IMR-90 (cell line): ENCODE data around the gene GRIN1. TPM values are rescaled to one million over a fixed set of nuclear protein-coding genes. Genes with fewer than 3 reads are reported as not detected.

Experiments
- ATAC-seq: fragments of 200-7000 bp; cut with Tn5 transposase; 2 replicates; pipeline ENCODE4 v1.9.1; 2020; ENCODE audit warnings: low read depth, mild to moderate bottlenecking, moderate library complexity
- BruUV-seq: library from RNA; stranded (reverse); fragments of 400-500 nt; replicated peaks from 2 replicates; lab custom pipeline; 2021; lab: Mats Ljungman, UMichigan
- CTCF ChIA-PET: fragments of 300-600 bp; formaldehyde crosslinking; extraction: SDS; loops from one replicate; lab custom pipeline; 2021; ENCODE audit warnings: antibody characterized with exemption; lab: Yijun Ruan, JAX
- POLR2A ChIA-PET: fragments of 300-600 bp; sonication (Branson Sonifier 250); formaldehyde crosslinking; loops from one replicate; lab custom pipeline; 2022; ENCODE audit warnings: antibody characterized with exemption; ENCODE audit not compliant: unreplicated experiment; lab: Charles Lee
- DNase-seq: peaks from one replicate; pipeline ENCODE4 v3.0.0; 2013
- H2AFZ ChIP-seq: replicated peaks from 2 replicates; pipeline ENCODE3; 2013; ENCODE audit warnings: low read length, mild to moderate bottlenecking; ENCODE audit not compliant: poor library complexity
- H2AK5ac ChIP-seq: 2 replicates; pipeline ENCODE4 v1.6.1; 2013; ENCODE audit warnings: low read depth, low read length, inconsistent platforms
- H2AK9ac ChIP-seq: replicated peaks from 2 replicates; pipeline ENCODE3; 2013; ENCODE audit warnings: mild to moderate bottlenecking, low read depth, low read length, moderate library complexity; ENCODE audit not compliant: poor library complexity
- H2BK120ac ChIP-seq: 2 replicates; pipeline ENCODE4 v1.6.1; 2013; ENCODE audit warnings: low read depth, low read length, inconsistent platforms
- H2BK15ac ChIP-seq: 3 replicates; pipeline ENCODE4 v1.6.1; 2013; ENCODE audit warnings: low read depth, low read length, inconsistent platforms
- H2BK20ac ChIP-seq: 2 replicates; pipeline ENCODE4 v1.6.1; 2013; ENCODE audit warnings: low read depth, mild to moderate bottlenecking, inconsistent platforms, low read length, moderate library complexity
- H2BK5ac ChIP-seq: 2 replicates; pipeline ENCODE4 v1.6.1; 2013; ENCODE audit warnings: mild to moderate bottlenecking, low read depth, low read length, inconsistent platforms; ENCODE audit not compliant: poor library complexity, severe bottlenecking
- H3K14ac ChIP-seq: replicated peaks from 2 replicates; pipeline ENCODE4 v1.6.1; 2013; ENCODE audit warnings: low read depth, low read length, inconsistent platforms
- H3K18ac ChIP-seq: 2 replicates; pipeline ENCODE4 v1.6.1; 2013; ENCODE audit warnings: low read depth, low read length, control low read depth
- H3K23ac ChIP-seq: 2 replicates; pipeline ENCODE4 v1.6.1; 2013; ENCODE audit warnings: low read depth, low read length, inconsistent platforms
- H3K27ac ChIP-seq: 2 replicates; pipeline ENCODE4 v1.5.1; 2013; ENCODE audit warnings: mild to moderate bottlenecking, control low read depth, low read length; ENCODE audit not compliant: insufficient read depth
- H3K27me3 ChIP-seq: 2 replicates; pipeline ENCODE4 v1.6.1; 2013; ENCODE audit warnings: low read length; ENCODE audit not compliant: control insufficient read depth, insufficient read depth
- H3K36me3 ChIP-seq: 2 replicates; pipeline ENCODE4 v1.6.1; 2013; ENCODE audit warnings: low read length, mixed read lengths; ENCODE audit not compliant: control insufficient read depth, insufficient read depth
- H3K4ac ChIP-seq: 2 replicates; pipeline ENCODE4 v1.6.1; 2013; ENCODE audit warnings: low read depth, low read length, inconsistent platforms
- H3K4me1 ChIP-seq: 2 replicates; pipeline ENCODE4 v1.6.1; 2013; ENCODE audit warnings: low read length, mixed read lengths; ENCODE audit not compliant: control insufficient read depth, insufficient read depth
- H3K4me2 ChIP-seq: 2 replicates; pipeline ENCODE4 v1.6.1; 2013; ENCODE audit warnings: low read depth, mild to moderate bottlenecking, control low read depth, low read length, moderate library complexity
- H3K4me3 ChIP-seq: 2 replicates; pipeline ENCODE4 v1.5.1; 2013; ENCODE audit warnings: low read depth, mild to moderate bottlenecking, control low read depth, low read length, moderate library complexity; ENCODE audit not compliant: insufficient read depth
- H3K56ac ChIP-seq: 2 replicates; pipeline ENCODE4 v1.6.1; 2013; ENCODE audit warnings: low read length, inconsistent platforms; ENCODE audit not compliant: insufficient read depth; ENCODE audit errors: extremely low read depth
- H3K79me1 ChIP-seq, 2 experiments: 2 replicates each; pipeline ENCODE4 v1.6.1; 2013; ENCODE audit warnings: low read length in 2 of 2, inconsistent platforms in 1 of 2, low read depth in 1 of 2
- H3K9ac ChIP-seq: 2 replicates; pipeline ENCODE4 v1.6.1; 2013; ENCODE audit warnings: low read depth, low read length, control low read depth
- H3K9me1 ChIP-seq: 2 replicates; pipeline ENCODE4 v1.6.1; 2013; ENCODE audit warnings: low read length, inconsistent platforms; ENCODE audit not compliant: insufficient read depth
- H3K9me3 ChIP-seq: 2 replicates; pipeline ENCODE4 v1.6.1; 2013; ENCODE audit warnings: low read length; ENCODE audit not compliant: control insufficient read depth, insufficient read depth
- H4K20me1 ChIP-seq: 2 replicates; pipeline ENCODE4 v1.6.1; 2013; ENCODE audit warnings: low read length, inconsistent platforms; ENCODE audit not compliant: insufficient read depth
- H4K5ac ChIP-seq: 2 replicates; pipeline ENCODE4 v1.6.1; 2013; ENCODE audit warnings: mild to moderate bottlenecking, low read depth, low read length, control low read depth
- H4K8ac ChIP-seq, 2 experiments: 2 replicates each; pipeline ENCODE4 v1.6.1; 2013; ENCODE audit warnings: low read depth in 2 of 2, low read length in 2 of 2, control low read depth in 1 of 2, inconsistent platforms in 1 of 2
- H4K91ac ChIP-seq: 2 replicates; pipeline ENCODE4 v1.6.1; 2013; ENCODE audit warnings: low read depth, low read length, inconsistent platforms; ENCODE audit not compliant: insufficient read depth
- BHLHE40 ChIP-seq: fragments of 150-350 bp; IDR thresholded peaks from 2 replicates; pipeline ENCODE4 v1.6.1; 2016; ENCODE audit warnings: mild to moderate bottlenecking, low read depth, low read length
- CEBPB ChIP-seq: IDR thresholded peaks from 2 replicates; pipeline ENCODE4 v1.6.1; 2012; ENCODE audit warnings: low read depth, low read length, improper control_type of control experiment
- CHD1 ChIP-seq: IDR thresholded peaks from 2 replicates; pipeline ENCODE4 v1.6.1; 2012; ENCODE audit warnings: low read depth, low read length, improper control_type of control experiment
- CTCF ChIP-seq: conservative IDR thresholded peaks from 2 replicates; pipeline ENCODE4 v1.5.1; 2012; ENCODE audit warnings: mild to moderate bottlenecking, low read depth, low read length, improper control_type of control experiment
- ELK1 ChIP-seq: fragments of 150-350 bp; IDR thresholded peaks from 2 replicates; pipeline ENCODE4 v1.6.1; 2016; ENCODE audit warnings: low read depth, mild to moderate bottlenecking, low read length, moderate library complexity, borderline replicate concordance
- FOS ChIP-seq: fragments of 150-350 bp; IDR thresholded peaks from 2 replicates; pipeline ENCODE4 v1.6.1; 2016; ENCODE audit warnings: low read depth, low read length
- MAZ ChIP-seq: IDR thresholded peaks from 2 replicates; pipeline ENCODE4 v1.6.1; 2012; ENCODE audit warnings: low read depth, mild to moderate bottlenecking, low read length, improper control_type of control experiment, moderate library complexity, borderline replicate concordance
- MXI1 ChIP-seq: IDR thresholded peaks from 2 replicates; pipeline ENCODE4 v1.6.1; 2012; ENCODE audit warnings: low read depth, mild to moderate bottlenecking, low read length, moderate library complexity, borderline replicate concordance
- NFE2L2 ChIP-seq: fragments of 150-350 bp; IDR thresholded peaks from 2 replicates; pipeline ENCODE4 v1.6.1; 2016; ENCODE audit warnings: low read depth, mild to moderate bottlenecking, low read length
- POLR2A ChIP-seq: IDR thresholded peaks from 2 replicates; pipeline ENCODE4 v1.6.1; 2012; ENCODE audit warnings: mild to moderate bottlenecking, low read depth, low read length
- RAD21 ChIP-seq: IDR thresholded peaks from 2 replicates; pipeline ENCODE4 v1.6.1; 2012; ENCODE audit warnings: low read length, improper control_type of control experiment
- RFX5 ChIP-seq: IDR thresholded peaks from 2 replicates; pipeline ENCODE4 v1.8.0; 2012; ENCODE audit warnings: low read depth, mild to moderate bottlenecking, low read length, moderate library complexity
- SMC3 ChIP-seq: fragments of 150-350 bp; IDR thresholded peaks from 2 replicates; pipeline ENCODE4 v1.6.1; 2016; ENCODE audit warnings: low read depth, mild to moderate bottlenecking, antibody characterized with exemption, low read length, moderate library complexity
- USF2 ChIP-seq: fragments of 150-350 bp; IDR thresholded peaks from 2 replicates; pipeline ENCODE4 v1.6.1; 2017; ENCODE audit warnings: mild to moderate bottlenecking, antibody characterized with exemption, low read length, low read depth
- WGBS, 2 experiments: methylation state at CpG; one replicate each; pipeline versions ENCODE4 v1.1.5 to v1.1.7; 2013; ENCODE audit warnings: missing lambda C conversion rate in 2 of 2; ENCODE audit not compliant: insufficient read length in 1 of 2; ENCODE audit errors: extremely low coverage in 2 of 2; 5-methylcytosine and 5-hydroxymethylcytosine counted together
- dilution Hi-C: fragments of 300-500 bp; cut with HindIII; formaldehyde crosslinking; loops from one replicate; pipeline ENCODE4 v1.14.3; 2018; ENCODE audit warnings: low sequenced_read_pairs; ENCODE audit not compliant: unreplicated experiment
- in situ Hi-C: fragments of 300-500 bp; cut with MboI; formaldehyde crosslinking; loops from 3 replicates; pipeline ENCODE4 v1.14.3; 2019; ENCODE audit warnings: low sequenced_read_pairs, inconsistent platforms, mixed read lengths
- intact Hi-C: fragments of 100-400 bp; cut with micrococcal nuclease; formaldehyde crosslinking; loops from 2 replicates; pipeline ENCODE4 v1.10.0; 2022
- polyA plus RNA-seq, 3 experiments: library from polyadenylated mRNA; depleted of rRNA; stranded (reverse); fragments of >200 nt; gene quantifications; 2 replicates each; pipeline ENCODE4 v1.2.3, GENCODE V29; 2012; ENCODE audit warnings: low replicate concordance in 1 of 3
- total RNA-seq: library from RNA; depleted of rRNA; stranded (reverse); fragments of >200 nt; gene quantifications from 2 replicates; pipeline ENCODE4 v1.2.3, GENCODE V29; 2012

GRIN1 gene
- total and polyA plus RNA-seq, 2 of the 4 experiments (the other 2 are of a cell fraction), result 0.09 TPM; not detected in 1

- no peak for DNase-seq
- peaks cover 12% of the 10 kb centered on the region; the same call in 1 of the 2 replicates for H3K4me1 ChIP-seq
- H2BK5ac ChIP-seq, result no peak overlapping the region
- no peak overlapping the region for H3K14ac ChIP-seq
- WGBS, 2 experiments, result 81% methylated on average over 5 of the region's 24 CpGs; no CpG with 5 or more reads in 1 of the 2 experiments
- H3K9me3 ChIP-seq, result peaks cover 4% of the 10 kb centered on the region; the same call in 1 of the 2 replicates
- no peak overlapping the region for H3K4ac ChIP-seq
- H3K27me3 ChIP-seq, result no peaks in the 10 kb centered on the region
- ChIA-PET POLR2A (no interaction called here), CTCF (interaction anchor here (0.6 kb wide), 1 partner anchor 16 kb away, joined by 4 read pairs; no protein-coding TSS in a partner anchor)
- H3K23ac ChIP-seq, result 0 out of 2 replicates have a peak overlapping the region, but pooled peaks have one; percentile 73
- dilution Hi-C loops, result no loop called here
- H4K20me1 ChIP-seq, result peaks cover 8% of the 10 kb centered on the region; the same call in 1 of the 2 replicates
- peak overlapping the region; percentile 55 for H2AK9ac ChIP-seq
- H4K91ac ChIP-seq, result no peak overlapping the region
- no peak for ATAC-seq
- H3K9ac ChIP-seq, result no peak overlapping the region
- no peak overlapping the region for H4K8ac ChIP-seq
- H3K27ac ChIP-seq, result no peak overlapping the region
- BruUV-seq, result no TSS peak
- H3K4me3 ChIP-seq, result no peak overlapping the region
- no peak overlapping the region for H2BK120ac ChIP-seq
- no peak overlapping the region for H3K18ac ChIP-seq
- H2AK5ac ChIP-seq, result no peak overlapping the region
- no peak overlapping the region for H2AFZ ChIP-seq
- H3K56ac ChIP-seq, result no peak overlapping the region
- peak overlapping the region; percentile 35; the same call in 1 of the 2 replicates for H3K4me2 ChIP-seq
- H2BK20ac ChIP-seq, result no peak overlapping the region
- in situ Hi-C loops, result no loop called here
- intact Hi-C loops, result no loop called here
- H3K9me1 ChIP-seq, result peaks cover 16% of the 10 kb centered on the region
- H2BK15ac ChIP-seq, result no peak overlapping the region
- no peak overlapping the region for H4K5ac ChIP-seq
- no peaks in the 10 kb centered on the region for H3K36me3 ChIP-seq
- H3K79me1 ChIP-seq, result peaks cover 13 to 40% of the 10 kb centered on the region in 2 experiments
- TF ChIP-seq SMC3, result no peak
- TF ChIP-seq RAD21, result no peak
- no peak for TF ChIP-seq USF2
- TF ChIP-seq FOS, result no peak
- TF ChIP-seq NFE2L2, result no peak
- TF ChIP-seq BHLHE40, result no peak
- no peak for TF ChIP-seq POLR2A
- no peak for TF ChIP-seq CTCF
- TF ChIP-seq ELK1, result no peak
- TF ChIP-seq RFX5, result no peak
- TF ChIP-seq CEBPB, result no peak
- no peak for TF ChIP-seq MAZ
- TF ChIP-seq MXI1, result no peak
- no peak for TF ChIP-seq CHD1
Observed at GRCh38 chr9:137127301-137128157, 11.4 kb upstream of the GRIN1 start.
